ENCODE measurements around the gene IFITM2. TPM values are rescaled to one million over a fixed set of nuclear protein-coding genes. Genes with fewer than 3 reads are reported as not detected.

IFITM2 gene
- total and polyA plus RNA-seq, 2 of the 13 experiments (the other 11 are each of a cell fraction or from before 2014, with no cell fraction given) = 13.8 to 267 TPM

GRCh38 chr11:355581-356458 is 48.2 kb downstream of the IFITM2 start (continued):
- TF ChIP-seq MNT (IDR thresholded peaks at IDR 0.05) (no peak), ZNF609 (CRISPR knock-in tag; IDR thresholded peaks at IDR 0.05; ENCODE audit: borderline replicate concordance) (peak; percentile 73; the same call in 1 of the 2 replicates), ZNF781 (CRISPR knock-in tag; IDR thresholded peaks at IDR 0.05; ENCODE audit: borderline replicate concordance, not compliant biosample characterization) (no peak), ERF (CRISPR knock-in tag; IDR thresholded peaks at IDR 0.05) (peak; percentile 60; the same call in 1 of the 2 replicates), PHF8 (CRISPR knock-in tag; IDR thresholded peaks at IDR 0.05) (peak; percentile 67), SP5 (CRISPR knock-in tag; IDR thresholded peaks at IDR 0.05; ENCODE audit: borderline replicate concordance, low read depth) (peak; percentile 66), ZNF281 (CRISPR knock-in tag; IDR thresholded peaks at IDR 0.05; ENCODE audit: borderline replicate concordance) (peak; percentile 67), ZNF430 (CRISPR knock-in tag; IDR thresholded peaks at IDR 0.05) (peak; percentile 85; the same call in 1 of the 2 replicates), FOXA1 (IDR thresholded peaks at IDR 0.05) (no peak), FOXA1 (CRISPR knock-in tag; IDR thresholded peaks at IDR 0.05) (no peak; the same call in 1 of the 2 replicates), ZNF280D (CRISPR knock-in tag; IDR thresholded peaks at IDR 0.05) (no peak), ZBTB33 (CRISPR knock-in tag; IDR thresholded peaks at IDR 0.05) (peak; percentile 31; the same call in 1 of the 2 replicates)

Measured in HepG2 (cell line).